ENCODE data around the gene C10orf71. TPM values are rescaled to one million over a fixed set of nuclear protein-coding genes. Genes with fewer than 3 reads are reported as not detected.

Gene C10orf71
- total and polyA plus RNA-seq, 2 of the 8 experiments (the other 6 are each of a cell fraction or from before 2014, with no cell fraction given): not detected

DNA sequence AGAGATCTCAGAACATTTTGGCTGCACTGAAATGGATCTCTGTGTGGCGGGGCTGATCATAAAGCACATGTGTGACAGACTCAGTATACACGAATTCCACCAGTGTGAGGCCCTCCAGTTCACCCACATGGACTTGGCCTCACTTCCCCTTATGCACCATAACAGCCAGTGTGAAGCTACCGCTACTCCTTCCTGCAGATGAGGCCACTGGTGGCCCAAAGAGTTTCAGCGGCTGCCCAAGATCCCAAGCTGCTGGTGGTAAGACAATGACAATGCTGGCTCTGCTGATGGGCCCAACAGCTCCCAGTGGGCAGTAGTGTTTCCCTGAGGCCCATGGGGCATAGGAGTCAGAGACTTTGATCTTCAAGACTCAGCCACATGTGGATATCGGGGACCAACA is 21.0 kb upstream of the C10orf71 start:
- H4K8ac ChIP-seq (ENCODE audit: extremely low read depth, insufficient read depth, low read length): no peak overlapping the region
- H3K4me1 ChIP-seq (replicated peaks in 1 of 4; ENCODE audit: control insufficient read depth in 3 of 4, insufficient read depth in 4 of 4, low read length in 3 of 4): no peaks in the 10 kb centered on the region; a peak in 1 of 7 replicates
- no peak overlapping the region for H2BK12ac ChIP-seq (ENCODE audit: low read depth, low read length)
- H3K18ac ChIP-seq (ENCODE audit: extremely low read depth, low read length): no peak overlapping the region
- H3K23ac ChIP-seq (ENCODE audit: insufficient read length): no peak overlapping the region
- CTCF ChIA-PET (ENCODE audit: partially characterized antibody): interaction anchor here (0.6 to 3.3 kb wide), 9 partner anchors 19 to 875 kb away, joined by 3 to 9 read pairs (median 3); no protein-coding TSS in a partner anchor
- H2AFZ ChIP-seq (ENCODE audit: low read length): no peak overlapping the region
- no peaks in the 10 kb centered on the region for H3K36me3 ChIP-seq (ENCODE audit: control insufficient read depth in 2 of 4, insufficient read depth in 4 of 4, low read length in 3 of 4)
- no peak overlapping the region for H3K4ac ChIP-seq (replicated peaks; ENCODE audit: insufficient read length, low read depth, low read length)
- H4K91ac ChIP-seq (replicated peaks; ENCODE audit: insufficient read length, low read length): no peak overlapping the region
- H3K56ac ChIP-seq (replicated peaks; ENCODE audit: insufficient read length, low read depth, low read length): no peak overlapping the region
- H3K9me3 ChIP-seq (ENCODE audit: insufficient read depth in 2 of 2, low read depth in 1 of 2, low read length in 1 of 2): no peaks in the 10 kb centered on the region
- H3K27me3 ChIP-seq (replicated peaks in 1 of 4; ENCODE audit: control insufficient read depth in 3 of 4, extremely low read depth in 1 of 4, insufficient read depth in 3 of 4, low read length in 3 of 4): no peaks in the 10 kb centered on the region
- H3K4me3 ChIP-seq (ENCODE audit: extremely low read depth in 1 of 4, insufficient read depth in 2 of 4, low read depth in 3 of 4, low read length in 4 of 4): no peak overlapping the region
- no peak overlapping the region for H2BK120ac ChIP-seq (replicated peaks; ENCODE audit: low read depth, low read length)
- no peak overlapping the region for H3K9ac ChIP-seq (replicated peaks in 1 of 4; ENCODE audit: extremely low read depth in 1 of 4, low read depth in 3 of 4, low read length in 3 of 4)
- WGBS, 2 experiments (ENCODE audit: extremely low coverage in 1 of 2, insufficient coverage in 1 of 2, insufficient read length in 1 of 2, insufficient replicate concordance in 2 of 2, low coverage in 1 of 2, low lambda C conversion rate in 2 of 2, missing lambda C conversion rate in 1 of 2): 89% methylated on average over 5 of the region's 5 CpGs; no CpG with 5 or more reads in 1 of the 2 experiments
- DNase-seq (ENCODE audit: low read depth in 1 of 2, low spot score in 2 of 2): no peak
- no peak for TF ChIP-seq KDM4A (IDR thresholded peaks at IDR 0.05; ENCODE audit: low read depth, low read length, severe bottlenecking)
- no peak for TF ChIP-seq SIX5 (IDR thresholded peaks at IDR 0.05; ENCODE audit: low read depth, low read length)
- no peak overlapping the region for H2BK5ac ChIP-seq (ENCODE audit: low read depth, low read length)
- H3K79me1 ChIP-seq (ENCODE audit: low read depth, low read length): no peaks in the 10 kb centered on the region; the same call in 1 of the 2 replicates
- no peak overlapping the region for H4K5ac ChIP-seq (ENCODE audit: insufficient read length, low read depth, low read length)
- POLR2A ChIA-PET (ENCODE audit: partially characterized antibody): no interaction called here
- no peaks in the 10 kb centered on the region for H3K79me2 ChIP-seq (ENCODE audit: control insufficient read depth in 1 of 2, insufficient read depth in 2 of 2, low read length in 2 of 2)
- no peak overlapping the region for H2BK15ac ChIP-seq (ENCODE audit: low read length)
- no peak overlapping the region for H3K27ac ChIP-seq (ENCODE audit: low read depth, low read length)
- no peak overlapping the region for H2BK20ac ChIP-seq (ENCODE audit: low read length)
- H3K23me2 ChIP-seq (ENCODE audit: low read depth, low read length): no peaks in the 10 kb centered on the region; the same call in 1 of the 2 replicates
- no peak overlapping the region for H3K4me2 ChIP-seq (ENCODE audit: insufficient read depth in 1 of 2, low read depth in 2 of 2, low read length in 2 of 2)
- FAIRE-seq: no peak
- H3K14ac ChIP-seq (ENCODE audit: insufficient read length): no peak overlapping the region
- H4K20me1 ChIP-seq (replicated peaks in 1 of 2; ENCODE audit: control insufficient read depth in 1 of 2, insufficient read depth in 2 of 2, low read length in 2 of 2): no peaks in the 10 kb centered on the region
- H2AK5ac ChIP-seq (ENCODE audit: low read depth, low read length): no peak overlapping the region
